ENCODE measurements around the gene TKT.

TKT gene

DNA sequence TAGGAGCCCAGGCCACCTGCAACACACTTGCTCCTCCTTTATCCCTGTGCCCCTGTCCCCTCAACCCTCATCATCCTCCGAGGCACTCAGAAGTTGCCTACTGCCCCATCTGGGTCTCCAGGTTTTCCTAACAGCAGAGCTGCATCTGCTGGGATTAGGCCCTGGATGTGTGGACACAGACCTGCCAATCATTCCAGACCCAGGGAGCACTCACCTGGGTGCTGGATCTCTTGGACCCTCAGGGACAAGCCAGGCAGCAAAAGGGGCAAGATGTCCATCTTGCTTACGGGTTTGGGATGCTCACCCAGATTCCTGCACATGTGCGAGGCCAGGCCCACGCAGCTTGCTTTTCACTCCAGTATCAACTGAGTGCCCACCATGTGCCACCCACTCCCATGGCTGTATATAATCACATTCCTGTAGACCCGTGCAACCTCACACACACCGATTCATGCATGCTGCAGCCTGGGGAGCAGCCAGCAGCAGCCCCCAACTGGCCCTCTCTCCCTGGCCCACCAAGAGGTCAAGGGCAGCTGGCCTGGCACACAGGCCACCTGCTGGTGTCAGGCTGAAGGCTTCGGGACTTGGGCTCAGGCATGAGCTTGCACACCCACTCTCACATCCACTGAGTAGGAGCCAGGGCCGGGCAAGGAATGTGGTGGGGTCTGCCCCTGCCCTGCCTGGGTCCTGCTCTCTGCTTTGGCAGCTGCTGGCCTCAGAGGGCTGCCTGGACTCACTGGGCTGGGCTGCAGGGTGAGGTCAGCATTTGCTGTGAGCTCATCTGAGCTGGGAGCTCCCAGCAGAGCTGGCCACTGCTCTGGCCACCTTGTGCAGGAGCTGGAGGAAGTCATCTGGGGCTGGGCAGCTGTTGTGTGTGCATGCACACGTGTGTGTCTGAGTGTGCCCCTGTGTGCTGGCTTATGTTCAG, 79.9 kb downstream of the TKT start:
- Histone ChIP-seq H3K27ac (ENCODE audit: low read length) (no peak overlapping the region), H2AFZ (ENCODE audit: low read depth, low read length) (no peak overlapping the region), H3K79me2 (ENCODE audit: low read length) (peaks cover 33% of the 10 kb centered on the region), H3K9ac (ENCODE audit: low read length) (no peak overlapping the region), H3K4me2 (ENCODE audit: low read length) (no peak overlapping the region), H3K27me3 (ENCODE audit: low read depth, low read length) (no peaks in the 10 kb centered on the region), H3K4me1 (ENCODE audit: low read length) (peaks cover 37% of the 10 kb centered on the region), H3K9me3 (ENCODE audit: insufficient read depth, low read length) (no peaks in the 10 kb centered on the region), H3K36me3 (replicated peaks; ENCODE audit: low read depth, low read length) (peaks cover 53% of the 10 kb centered on the region), H4K20me1 (ENCODE audit: insufficient read depth, low read length) (peaks cover 74% of the 10 kb centered on the region), H3K4me3 (ENCODE audit: low read length) (no peak overlapping the region)
- no peak for TF ChIP-seq CTCF (IDR thresholded peaks at IDR 0.05; ENCODE audit: low read depth, low read length)
- no peak for TF ChIP-seq EZH2phosphoT487 (IDR thresholded peaks at IDR 0.05; ENCODE audit: low read depth)

All from OCI-LY3 (cell line).